Measurements from ENCODE around the gene DMD. TPM values are rescaled to one million over a fixed set of nuclear protein-coding genes. Genes with fewer than 3 reads are reported as not detected.

The DMD gene
- total RNA-seq, 2 donors from 2014 or later: 19.6 to 24.9 TPM

- H3K36me3 Mint-ChIP-seq (ENCODE audit: low read depth): no peaks in the 10 kb centered on the region
Observed at GRCh38 chrX:32562261-32562660, 649.1 kb downstream of the DMD start.

GRCh38 chrX:32545101-32545500 lies 666.2 kb downstream of the DMD start:
- Mint-ChIP-seq H3K27ac (no peak overlapping the region), H3K36me3 (ENCODE audit: low read depth) (no peaks in the 10 kb centered on the region), H3K4me3 (no peak overlapping the region), H3K4me1 (no peaks in the 10 kb centered on the region), H3K27me3 (ENCODE audit: insufficient read depth) (no peaks in the 10 kb centered on the region), H3K9me3 (no peaks in the 10 kb centered on the region)
- Histone ChIP-seq H3K4me3 (ENCODE audit: low read length) (no peak overlapping the region), H3K4me1 (ENCODE audit: control insufficient read depth, insufficient read depth, low read length) (no peaks in the 10 kb centered on the region), H3K36me3 (ENCODE audit: control insufficient read depth, insufficient read depth, low read length) (no peaks in the 10 kb centered on the region), H3K27ac (ENCODE audit: low read depth, low read length) (no peak overlapping the region), H3K9me3 (ENCODE audit: control insufficient read depth, low read length) (no peaks in the 10 kb centered on the region), H3K27me3 (ENCODE audit: control insufficient read depth, insufficient read depth, low read length, poor library complexity, severe bottlenecking) (no peaks in the 10 kb centered on the region), H3K9ac (ENCODE audit: extremely low read depth, low read length, poor library complexity, severe bottlenecking) (no peak overlapping the region)
- no peak for DNase-seq
- TF ChIP-seq CTCF (conservative IDR thresholded peaks at IDR 0.05): peak; percentile 34
- 88% methylated on average over 1 of the region's 1 CpG; no CpG with 5 or more reads in 1 of the 2 experiments for WGBS, 2 experiments (ENCODE audit: insufficient coverage in 1 of 2, insufficient read length in 1 of 2)

More at GRCh38 chrX:32562261-32562660, 649.1 kb downstream of the DMD start:
- Mint-ChIP-seq H3K4me3 (no peak overlapping the region), H3K27ac (no peak overlapping the region), H3K9me3 (no peaks in the 10 kb centered on the region), H3K4me1 (peaks cover 1% of the 10 kb centered on the region), H3K27me3 (ENCODE audit: insufficient read depth) (no peaks in the 10 kb centered on the region)
- H3K36me3 ChIP-seq (ENCODE audit: control insufficient read depth, insufficient read depth, low read length): no peaks in the 10 kb centered on the region
- H3K4me3 ChIP-seq (ENCODE audit: low read length): no peak overlapping the region
- no peak overlapping the region for H3K27ac ChIP-seq (ENCODE audit: low read depth, low read length)
- no peak for DNase-seq
- no peaks in the 10 kb centered on the region for H3K9me3 ChIP-seq (ENCODE audit: control insufficient read depth, low read length)
- TF ChIP-seq CTCF (conservative IDR thresholded peaks at IDR 0.05): no peak
- no peaks in the 10 kb centered on the region for H3K4me1 ChIP-seq (ENCODE audit: control insufficient read depth, insufficient read depth, low read length)
- WGBS, 2 experiments (ENCODE audit: insufficient coverage in 1 of 2, insufficient read length in 1 of 2): 87% methylated on average over 4 of the region's 4 CpGs; no CpG with 5 or more reads in 1 of the 2 experiments
- no peak overlapping the region for H3K9ac ChIP-seq (ENCODE audit: extremely low read depth, low read length, poor library complexity, severe bottlenecking)
- no peaks in the 10 kb centered on the region for H3K27me3 ChIP-seq (ENCODE audit: control insufficient read depth, insufficient read depth, low read length, poor library complexity, severe bottlenecking)

GRCh38 chrX:32538554-32538953 lies 672.8 kb downstream of the DMD start:
- H3K4me1 ChIP-seq (ENCODE audit: control insufficient read depth, insufficient read depth, low read length): no peaks in the 10 kb centered on the region
- H3K36me3 ChIP-seq (ENCODE audit: control insufficient read depth, insufficient read depth, low read length): no peaks in the 10 kb centered on the region
- TF ChIP-seq CTCF (conservative IDR thresholded peaks at IDR 0.05): no peak
- peaks cover 8% of the 10 kb centered on the region for H3K9me3 Mint-ChIP-seq
- H3K27me3 Mint-ChIP-seq (ENCODE audit: insufficient read depth): peaks cover 3% of the 10 kb centered on the region
- peak overlapping the region; percentile 28 for H3K27ac Mint-ChIP-seq
- no peak overlapping the region for H3K27ac ChIP-seq (ENCODE audit: low read depth, low read length)
- H3K27me3 ChIP-seq (ENCODE audit: control insufficient read depth, insufficient read depth, low read length, poor library complexity, severe bottlenecking): no peaks in the 10 kb centered on the region
- no peak overlapping the region for H3K9ac ChIP-seq (ENCODE audit: extremely low read depth, low read length, poor library complexity, severe bottlenecking)
- no peak overlapping the region for H3K4me3 Mint-ChIP-seq
- H3K36me3 Mint-ChIP-seq (ENCODE audit: low read depth): no peaks in the 10 kb centered on the region
- no peak overlapping the region for H3K4me3 ChIP-seq (ENCODE audit: low read length)
- WGBS, 2 experiments (ENCODE audit: insufficient coverage in 1 of 2, insufficient read length in 1 of 2): 95 to 96% methylated on average over 4 to 8 of the region's 8 CpGs
- no peak for DNase-seq
- H3K4me1 Mint-ChIP-seq: peaks cover 12% of the 10 kb centered on the region
- no peaks in the 10 kb centered on the region for H3K9me3 ChIP-seq (ENCODE audit: control insufficient read depth, low read length)
